Measurements from ENCODE around the gene MOB3B.

DNA sequence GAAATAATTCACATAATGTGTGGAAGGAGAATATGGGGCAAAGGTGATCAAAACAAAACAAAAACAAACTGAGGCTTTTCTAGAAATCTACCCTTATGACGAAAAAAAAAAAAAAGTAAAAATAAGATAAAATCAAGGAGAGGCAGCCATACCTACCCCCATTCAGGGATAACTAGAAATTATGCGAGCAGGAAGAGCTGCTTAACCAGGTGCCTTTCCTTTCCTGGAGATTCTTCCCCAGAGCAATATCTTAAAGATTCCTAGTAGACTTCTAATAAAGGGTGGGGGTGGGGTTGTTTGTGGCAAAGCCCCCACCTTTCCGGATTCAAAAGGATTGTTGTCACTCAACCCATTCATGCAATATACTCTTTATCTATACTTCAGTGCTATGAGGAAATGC is 117.5 kb downstream of the MOB3B start:
- TF ChIP-seq EZH2 (IDR thresholded peaks at IDR 0.05; ENCODE audit: borderline replicate concordance, low read depth, low read length, poor library complexity, severe bottlenecking): no peak
- TF ChIP-seq, protein P1, sequence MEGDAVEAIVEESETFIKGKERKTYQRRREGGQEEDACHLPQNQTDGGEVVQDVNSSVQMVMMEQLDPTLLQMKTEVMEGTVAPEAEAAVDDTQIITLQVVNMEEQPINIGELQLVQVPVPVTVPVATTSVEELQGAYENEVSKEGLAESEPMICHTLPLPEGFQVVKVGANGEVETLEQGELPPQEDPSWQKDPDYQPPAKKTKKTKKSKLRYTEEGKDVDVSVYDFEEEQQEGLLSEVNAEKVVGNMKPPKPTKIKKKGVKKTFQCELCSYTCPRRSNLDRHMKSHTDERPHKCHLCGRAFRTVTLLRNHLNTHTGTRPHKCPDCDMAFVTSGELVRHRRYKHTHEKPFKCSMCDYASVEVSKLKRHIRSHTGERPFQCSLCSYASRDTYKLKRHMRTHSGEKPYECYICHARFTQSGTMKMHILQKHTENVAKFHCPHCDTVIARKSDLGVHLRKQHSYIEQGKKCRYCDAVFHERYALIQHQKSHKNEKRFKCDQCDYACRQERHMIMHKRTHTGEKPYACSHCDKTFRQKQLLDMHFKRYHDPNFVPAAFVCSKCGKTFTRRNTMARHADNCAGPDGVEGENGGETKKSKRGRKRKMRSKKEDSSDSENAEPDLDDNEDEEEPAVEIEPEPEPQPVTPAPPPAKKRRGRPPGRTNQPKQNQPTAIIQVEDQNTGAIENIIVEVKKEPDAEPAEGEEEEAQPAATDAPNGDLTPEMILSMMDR (conservative IDR thresholded peaks at IDR 0.05; ENCODE audit: low read depth, low read length): no peak
